Measurements from ENCODE around the gene MGAT3.

Gene MGAT3

GRCh38 chr22:39471381-39472141 is 14.7 kb downstream of the MGAT3 start:
- DNase-seq (ENCODE audit: low spot score) = no peak

- no peak for DNase-seq (ENCODE audit: low spot score)
Measured at GRCh38 chr22:39472570-39473556, 16.1 kb downstream of the MGAT3 start.

DNA sequence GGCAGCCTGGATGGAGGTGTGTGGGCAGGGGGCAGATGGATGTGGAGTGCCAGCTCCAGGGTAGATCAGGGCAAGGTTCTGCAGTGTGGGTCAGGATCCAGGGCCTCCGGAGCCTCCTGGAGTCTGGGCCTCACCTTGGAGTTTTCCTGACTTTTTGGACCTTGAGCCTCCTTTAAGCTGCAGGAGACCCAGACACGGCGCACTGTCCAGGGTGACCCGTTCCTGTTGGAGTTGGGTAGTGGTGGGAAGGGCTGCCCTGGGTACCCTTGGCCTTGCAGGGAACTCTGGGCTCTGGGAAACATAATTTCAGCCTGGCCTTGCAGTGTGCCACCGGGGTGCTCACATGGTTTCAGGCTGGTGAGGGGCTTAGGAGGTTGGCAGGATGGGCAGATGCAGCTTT is 17.0 kb downstream of the MGAT3 start:
- DNase-seq (ENCODE audit: low spot score) = no peak

DNA sequence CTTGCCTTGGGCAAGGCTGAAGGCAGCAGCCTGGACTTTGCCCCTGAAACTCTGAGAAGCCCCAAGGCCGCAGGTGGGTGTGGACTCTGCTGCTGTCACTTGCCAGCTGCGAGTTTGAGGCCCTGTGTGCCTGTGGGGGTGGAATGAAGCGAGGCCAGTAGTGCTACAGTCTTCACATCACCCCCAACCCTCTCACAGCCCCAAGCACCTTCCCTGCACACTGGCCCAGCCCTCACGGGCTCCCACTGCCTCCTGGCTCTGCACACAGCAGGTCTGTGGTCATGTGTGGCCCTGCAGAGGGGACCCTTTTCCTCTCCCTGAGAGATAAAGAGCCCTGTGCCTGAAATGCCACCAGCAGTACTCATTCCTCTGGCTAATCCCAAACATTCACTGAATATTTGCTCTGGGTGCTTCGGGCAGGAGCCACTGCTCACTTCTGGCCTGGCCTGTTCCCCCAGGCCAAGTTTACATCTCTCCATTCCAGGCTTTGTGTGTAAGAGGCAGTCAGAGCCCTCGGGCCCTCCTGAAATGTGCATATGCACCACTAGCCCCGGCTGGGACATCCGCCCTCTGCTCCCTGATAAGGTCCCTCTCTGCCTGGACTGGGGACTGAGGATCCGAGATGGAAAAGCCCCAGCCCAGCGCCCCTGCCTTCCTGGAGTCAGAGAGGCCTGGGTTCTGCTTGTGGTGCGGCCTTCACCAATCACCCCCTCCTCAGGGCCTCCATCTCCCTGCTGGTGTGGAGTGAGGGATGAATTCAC is 17.7 kb downstream of the MGAT3 start:
- DNase-seq (ENCODE audit: low spot score) = no peak

DNA sequence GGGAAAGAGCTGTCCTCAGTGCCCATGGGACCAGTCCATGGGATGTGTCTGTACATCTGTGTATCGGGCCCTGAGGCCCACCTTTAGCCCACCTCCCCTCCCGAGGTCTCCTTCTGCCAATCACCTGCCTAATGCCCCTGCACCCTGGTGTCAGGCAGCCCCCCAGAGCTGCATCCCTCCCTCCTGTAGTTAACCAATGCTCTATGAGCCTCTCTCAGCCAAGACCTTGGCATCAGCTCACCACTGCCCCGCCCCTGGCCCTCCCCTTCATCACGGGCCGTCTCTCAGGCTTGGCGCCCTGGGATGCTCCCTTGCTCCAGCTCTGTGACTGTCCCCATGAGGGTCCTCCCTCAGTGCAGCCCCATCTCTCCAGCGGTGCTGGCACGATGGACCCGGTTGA is 18.5 kb downstream of the MGAT3 start:
- DNase-seq (ENCODE audit: low spot score) = no peak

- no peak for DNase-seq (ENCODE audit: low spot score)
Measured at GRCh38 chr22:39475902-39476301, 19.1 kb downstream of the MGAT3 start.

GRCh38 chr22:39476664-39477063 is 19.9 kb downstream of the MGAT3 start:
- DNase-seq (ENCODE audit: low spot score) = no peak

GRCh38 chr22:39477542-39477941 is 20.7 kb downstream of the MGAT3 start:
- no peak for DNase-seq (ENCODE audit: low spot score)

- DNase-seq (ENCODE audit: low spot score) = no peak
Measured at GRCh38 chr22:39478441-39478850, 21.6 kb downstream of the MGAT3 start.

DNA sequence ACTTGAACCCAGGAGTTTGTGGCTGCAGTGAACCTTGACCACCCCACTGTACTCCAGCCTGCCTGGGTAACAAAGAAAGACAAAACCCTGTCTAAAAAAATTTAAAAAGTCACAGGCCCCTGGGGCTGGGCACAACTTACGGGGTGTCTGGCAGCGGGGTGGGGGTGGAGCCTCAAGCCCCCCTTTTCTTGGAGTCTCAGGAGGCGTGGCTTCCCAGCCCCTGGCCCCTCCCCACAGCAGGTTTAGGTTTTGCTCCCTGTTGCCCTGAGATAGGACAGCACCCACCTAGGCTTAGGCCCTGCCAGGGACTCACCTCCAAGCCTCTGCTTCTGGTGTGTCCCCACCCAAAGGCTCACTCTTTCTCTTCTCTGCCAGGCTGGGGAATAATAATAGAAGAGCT is 22.4 kb downstream of the MGAT3 start:
- no peak for DNase-seq (ENCODE audit: low spot score)

DNA sequence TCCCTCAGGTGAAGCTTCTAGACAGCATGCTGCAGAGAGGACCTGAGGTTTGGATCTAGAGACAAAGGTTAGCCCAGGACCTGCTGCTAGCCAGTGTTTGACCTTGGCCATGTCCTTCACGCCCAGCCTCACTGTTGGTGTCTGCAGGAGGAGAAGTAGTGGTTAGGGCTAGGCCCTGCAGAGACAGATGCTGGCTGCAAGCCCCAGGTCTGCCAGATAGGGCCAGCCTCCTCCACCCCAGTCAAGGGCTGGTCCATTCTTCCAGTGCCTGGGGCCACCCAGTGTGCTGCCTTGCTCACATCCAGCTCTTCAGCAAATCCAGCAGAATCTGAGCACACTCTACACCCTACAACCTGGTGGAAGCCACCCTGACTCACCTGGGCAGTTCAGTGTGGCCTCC is 23.7 kb downstream of the MGAT3 start:
- no peak for DNase-seq (ENCODE audit: low spot score)

DNA sequence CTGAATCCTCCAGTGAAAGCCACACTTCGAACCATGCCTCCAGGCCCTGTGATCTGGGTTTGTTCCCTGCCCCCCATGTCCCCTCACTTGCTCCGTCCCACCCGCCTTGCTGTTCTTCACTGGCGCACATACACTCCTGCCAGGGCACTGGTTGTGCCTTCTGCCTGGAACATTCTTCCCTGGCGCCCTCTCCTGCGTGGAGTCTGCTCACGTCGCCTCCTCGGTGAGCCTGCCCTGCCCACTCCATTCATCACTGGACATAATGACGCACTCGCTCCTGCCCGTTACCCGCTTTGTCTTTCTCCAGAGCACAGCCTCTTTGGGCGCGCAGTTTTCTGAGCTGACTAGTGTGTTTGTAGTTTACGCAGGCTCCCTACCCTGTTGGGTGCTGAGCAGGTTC is 24.2 kb downstream of the MGAT3 start:
- DNase-seq (ENCODE audit: low spot score) = no peak

DNA sequence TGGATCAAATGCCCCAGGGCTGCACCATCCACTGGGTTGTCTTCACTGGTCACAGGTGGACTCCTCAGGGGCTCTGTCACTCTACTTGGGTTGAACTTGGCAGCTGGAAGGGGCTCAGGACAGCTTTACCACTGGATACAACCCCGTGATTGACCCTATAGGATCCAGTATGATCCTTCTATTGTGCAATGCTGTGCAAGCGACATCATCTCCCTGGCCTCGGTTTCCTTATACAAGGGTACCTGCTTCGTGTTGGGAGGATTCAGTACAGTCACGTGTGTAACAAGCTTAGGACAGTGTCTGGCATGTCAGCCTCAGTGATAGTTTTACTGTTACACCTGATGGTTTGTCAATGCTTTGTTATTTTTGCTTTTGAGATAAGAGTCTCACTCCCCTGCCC is 24.8 kb downstream of the MGAT3 start:
- no peak for DNase-seq (ENCODE audit: low spot score)

DNA sequence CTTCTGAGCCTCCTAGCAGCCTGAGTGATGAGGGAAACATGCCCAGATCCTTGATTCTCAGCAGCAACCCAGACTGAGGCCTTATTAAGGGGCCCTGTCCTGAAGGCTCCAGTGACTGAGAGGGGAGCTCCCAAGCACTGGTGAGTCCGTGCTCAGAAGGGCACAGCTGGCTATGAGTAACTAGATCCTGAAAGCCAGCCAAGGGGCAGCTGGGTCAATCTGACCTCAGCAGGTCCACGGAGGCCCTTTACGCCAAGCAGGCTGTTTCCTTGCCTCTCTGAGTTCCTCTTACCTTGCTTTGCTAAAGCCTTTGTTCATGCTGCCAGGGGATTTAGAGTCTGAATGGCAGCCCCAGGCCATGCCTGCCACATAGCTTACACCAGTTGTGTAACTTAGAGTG is 26.0 kb downstream of the MGAT3 start:
- no peak for DNase-seq (ENCODE audit: low spot score)

DNA sequence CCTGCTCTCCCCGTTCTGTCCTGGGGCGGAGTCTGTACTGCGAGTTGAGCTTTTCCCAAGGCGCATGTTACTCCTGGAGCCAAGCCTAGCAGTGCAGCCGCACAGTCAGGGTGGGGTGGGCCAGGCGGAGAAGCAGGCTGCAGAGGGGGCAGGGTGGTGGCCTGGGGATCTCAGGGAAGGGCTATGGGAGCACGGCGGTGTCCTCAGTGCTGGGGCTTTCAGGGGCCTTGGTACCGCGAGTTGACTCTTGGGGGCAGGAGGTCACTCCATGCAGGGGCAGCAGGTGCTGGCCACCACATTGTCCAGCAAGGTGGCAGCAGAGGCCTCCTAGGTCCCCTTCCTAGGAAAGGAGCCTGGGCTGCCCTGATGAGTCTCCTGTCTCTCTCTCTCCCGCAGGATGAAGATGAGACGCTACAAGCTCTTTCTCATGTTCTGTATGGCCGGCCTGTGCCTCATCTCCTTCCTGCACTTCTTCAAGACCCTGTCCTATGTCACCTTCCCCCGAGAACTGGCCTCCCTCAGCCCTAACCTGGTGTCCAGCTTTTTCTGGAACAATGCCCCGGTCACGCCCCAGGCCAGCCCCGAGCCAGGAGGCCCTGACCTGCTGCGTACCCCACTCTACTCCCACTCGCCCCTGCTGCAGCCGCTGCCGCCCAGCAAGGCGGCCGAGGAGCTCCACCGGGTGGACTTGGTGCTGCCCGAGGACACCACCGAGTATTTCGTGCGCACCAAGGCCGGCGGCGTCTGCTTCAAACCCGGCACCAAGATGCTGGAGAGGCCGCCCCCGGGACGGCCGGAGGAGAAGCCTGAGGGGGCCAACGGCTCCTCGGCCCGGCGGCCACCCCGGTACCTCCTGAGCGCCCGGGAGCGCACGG is 30.4 kb downstream of the MGAT3 start:
- DNase-seq (ENCODE audit: low spot score) = no peak

GRCh38 chr22:39487826-39488520 is 31.2 kb downstream of the MGAT3 start:
- no peak for DNase-seq (ENCODE audit: low spot score)

GRCh38 chr22:39488563-39489083 is 31.8 kb downstream of the MGAT3 start:
- DNase-seq (ENCODE audit: low spot score) = no peak

GRCh38 chr22:39489094-39490068 is 32.6 kb downstream of the MGAT3 start:
- DNase-seq (ENCODE audit: low spot score) = no peak
